RWPE1 (cell line): ENCODE measurements around the gene SLC52A3.

ENCODE experiments used
- CTCF ChIA-PET: fragments of 350-600 bp; sonication (Branson Sonifier 250); formaldehyde crosslinking; extraction: SDS; loops from one replicate; lab custom pipeline; 2021; lab: Yijun Ruan, JAX
- POLR2A ChIA-PET: fragments of 400-600 bp; formaldehyde crosslinking; extraction: SDS; loops from one replicate; lab custom pipeline; 2020; ENCODE audit warnings: antibody characterized with exemption; ENCODE audit not compliant: low non-redundant PET; lab: Yijun Ruan, JAX
- DNase-seq: peaks from one replicate; pipeline ENCODE4 v3.0.0; 2012; ENCODE audit warnings: low spot score
- H3K27ac ChIP-seq: fragments of 450-650 bp; 2 replicates; pipeline ENCODE4 v1.5.1; 2017
- TF ChIP-seq, protein P1 (sequence below): fragments of 450-650 bp; conservative IDR thresholded peaks from 2 replicates; pipeline ENCODE4 v1.5.1; 2017; ENCODE audit warnings: low read depth, mild to moderate bottlenecking

Gene SLC52A3

DNA sequence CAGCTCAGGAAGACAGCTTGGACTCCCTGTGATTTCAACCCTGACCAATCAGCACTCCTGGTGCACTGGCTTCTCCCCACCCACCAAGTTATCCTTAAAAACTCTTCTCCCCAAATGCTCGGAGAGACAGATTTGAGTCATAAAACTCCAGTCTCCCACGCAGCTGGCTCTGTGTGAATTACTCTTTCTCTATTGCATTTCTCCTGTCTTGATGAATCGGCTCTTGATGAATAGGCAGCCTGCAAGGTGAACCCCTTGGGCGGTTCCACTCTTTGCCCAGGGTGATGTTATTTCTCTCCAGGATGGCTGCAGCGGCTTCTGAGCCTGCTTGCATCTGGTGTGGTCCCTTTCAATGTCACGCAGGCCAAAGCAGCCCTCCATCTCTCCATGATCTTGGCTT lies 12.4 kb downstream of the SLC52A3 start:
- TF ChIP-seq, protein P1, sequence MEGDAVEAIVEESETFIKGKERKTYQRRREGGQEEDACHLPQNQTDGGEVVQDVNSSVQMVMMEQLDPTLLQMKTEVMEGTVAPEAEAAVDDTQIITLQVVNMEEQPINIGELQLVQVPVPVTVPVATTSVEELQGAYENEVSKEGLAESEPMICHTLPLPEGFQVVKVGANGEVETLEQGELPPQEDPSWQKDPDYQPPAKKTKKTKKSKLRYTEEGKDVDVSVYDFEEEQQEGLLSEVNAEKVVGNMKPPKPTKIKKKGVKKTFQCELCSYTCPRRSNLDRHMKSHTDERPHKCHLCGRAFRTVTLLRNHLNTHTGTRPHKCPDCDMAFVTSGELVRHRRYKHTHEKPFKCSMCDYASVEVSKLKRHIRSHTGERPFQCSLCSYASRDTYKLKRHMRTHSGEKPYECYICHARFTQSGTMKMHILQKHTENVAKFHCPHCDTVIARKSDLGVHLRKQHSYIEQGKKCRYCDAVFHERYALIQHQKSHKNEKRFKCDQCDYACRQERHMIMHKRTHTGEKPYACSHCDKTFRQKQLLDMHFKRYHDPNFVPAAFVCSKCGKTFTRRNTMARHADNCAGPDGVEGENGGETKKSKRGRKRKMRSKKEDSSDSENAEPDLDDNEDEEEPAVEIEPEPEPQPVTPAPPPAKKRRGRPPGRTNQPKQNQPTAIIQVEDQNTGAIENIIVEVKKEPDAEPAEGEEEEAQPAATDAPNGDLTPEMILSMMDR: no peak
- no peak for DNase-seq
- no peak overlapping the region for H3K27ac ChIP-seq
- ChIA-PET POLR2A (no interaction called here), CTCF (interaction anchor here (1.4 kb wide), 1 partner anchor 13 kb away, joined by 6 read pairs; the partner anchor contains the start of gene SLC52A3)

DNA sequence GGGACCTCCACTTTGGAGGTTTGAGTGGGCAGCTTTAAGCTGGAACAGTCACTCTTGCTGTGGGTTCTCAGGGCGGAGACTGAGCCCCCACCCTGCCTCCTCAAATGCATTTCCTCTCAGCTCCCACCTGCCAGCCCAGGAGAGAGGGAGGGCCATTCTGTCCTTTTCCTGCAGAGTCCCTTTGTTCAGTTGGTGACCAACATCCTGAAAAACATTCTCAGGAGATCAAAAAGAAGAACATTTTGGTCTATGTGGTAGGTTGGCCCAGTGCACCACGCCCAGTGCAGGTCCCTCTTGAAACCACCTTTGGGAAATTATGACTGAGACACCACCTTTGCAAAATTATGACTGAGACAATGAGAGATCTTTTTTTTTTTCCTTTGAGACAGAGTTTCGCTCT lies 13.4 kb downstream of the SLC52A3 start:
- no peak for DNase-seq
- POLR2A ChIA-PET: no interaction called here
- TF ChIP-seq, protein P1: no peak
- CTCF ChIA-PET: interaction anchor here (1.4 kb wide), 1 partner anchor 14 kb away, joined by 6 read pairs; the partner anchor contains the start of gene SLC52A3
- H3K27ac ChIP-seq: no peak overlapping the region

DNA sequence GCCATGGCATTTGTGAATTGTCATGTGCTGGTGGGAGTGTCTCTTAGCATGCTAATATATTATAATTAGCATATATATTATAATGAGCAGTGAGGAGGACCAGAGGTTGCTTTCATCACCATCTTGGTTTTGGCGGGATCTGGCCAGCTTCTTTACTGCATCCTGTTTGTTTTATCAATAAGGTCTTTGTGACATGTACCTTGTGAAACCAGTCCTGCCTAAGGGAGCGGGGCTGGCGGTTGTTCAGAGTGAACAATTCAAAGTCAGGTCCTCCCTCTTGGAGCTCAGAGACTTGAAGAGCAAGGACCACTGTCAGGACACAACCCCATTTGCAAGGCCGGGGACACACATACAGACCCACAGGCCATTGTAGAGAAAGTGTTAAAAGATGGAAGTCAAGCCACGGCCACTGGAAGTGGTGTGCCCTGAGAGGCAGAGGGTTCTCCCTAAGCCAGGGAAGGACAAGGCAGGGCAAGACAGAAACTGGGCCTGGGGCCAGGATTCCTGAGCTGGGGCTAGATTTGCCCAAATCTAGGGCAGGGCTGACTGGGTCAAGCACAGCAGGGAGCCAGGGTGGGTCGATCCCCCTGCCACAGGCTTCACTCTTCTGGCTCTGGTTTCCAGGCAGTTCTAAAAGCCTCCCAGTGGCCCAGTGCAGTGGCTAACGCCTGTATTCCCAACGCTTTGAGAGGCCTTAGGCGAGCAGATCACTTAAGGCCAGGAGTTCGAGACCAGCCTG lies 14.2 kb downstream of the SLC52A3 start:
- TF ChIP-seq, protein P1: no peak
- CTCF ChIA-PET: no interaction called here
- no peak overlapping the region for H3K27ac ChIP-seq
- POLR2A ChIA-PET: interaction anchor here (0.6 kb wide), 2 partner anchors 66 to 68 kb away, joined by 5 to 7 read pairs; no protein-coding TSS in a partner anchor
- DNase-seq: no peak

DNA sequence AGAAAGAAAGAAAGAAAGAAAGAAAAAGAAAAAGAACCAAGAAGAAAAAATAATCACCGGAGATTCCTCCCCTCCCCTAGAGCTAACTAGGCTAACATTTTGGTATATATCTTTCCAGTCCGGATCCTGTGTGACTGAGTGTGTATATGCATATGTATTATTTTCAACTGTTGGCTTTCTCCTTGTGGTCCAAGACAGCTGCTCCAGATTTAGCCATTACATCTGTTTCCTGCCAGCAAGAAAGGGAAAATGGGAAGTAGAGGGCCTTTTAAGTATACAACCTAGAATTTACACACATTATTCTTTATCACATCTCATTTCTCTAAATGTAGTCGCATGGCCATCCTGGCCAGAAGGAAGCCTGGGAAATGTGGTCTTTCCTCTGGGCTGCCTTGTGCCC lies 15.2 kb downstream of the SLC52A3 start:
- ChIA-PET POLR2A (interaction anchor here (0.6 kb wide), 1 partner anchor 67 kb away, joined by 7 read pairs; no protein-coding TSS in a partner anchor), CTCF (interaction anchor here (0.6 kb wide), 1 partner anchor 14 kb away, joined by 4 read pairs; no protein-coding TSS in a partner anchor)
- no peak for DNase-seq
- TF ChIP-seq, protein P1: no peak
- no peak overlapping the region for H3K27ac ChIP-seq

DNA sequence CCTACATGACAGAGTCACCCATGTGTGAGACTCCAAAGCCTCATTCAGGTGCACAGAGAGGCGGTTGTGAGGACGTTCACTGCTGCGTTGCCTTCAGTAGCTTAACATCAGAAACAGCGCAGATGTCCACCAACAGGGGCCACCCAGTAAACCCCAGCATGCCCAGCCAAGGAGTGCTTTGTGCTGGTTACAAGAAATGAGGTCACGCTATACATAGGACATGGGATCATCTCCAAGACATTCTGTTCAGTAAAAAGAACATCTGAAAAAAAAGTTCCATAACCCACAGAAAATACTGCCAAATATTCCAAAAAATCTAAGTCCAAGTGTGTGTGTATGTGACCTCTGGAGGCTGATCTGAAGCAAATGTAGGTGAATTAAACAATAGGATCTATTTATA lies 16.0 kb downstream of the SLC52A3 start:
- TF ChIP-seq, protein P1: no peak
- ChIA-PET POLR2A (no interaction called here), CTCF (interaction anchor here (1.6 kb wide), 1 partner anchor 9 kb away, joined by 4 read pairs; no protein-coding TSS in a partner anchor)
- H3K27ac ChIP-seq: no peak overlapping the region
- no peak for DNase-seq

DNA sequence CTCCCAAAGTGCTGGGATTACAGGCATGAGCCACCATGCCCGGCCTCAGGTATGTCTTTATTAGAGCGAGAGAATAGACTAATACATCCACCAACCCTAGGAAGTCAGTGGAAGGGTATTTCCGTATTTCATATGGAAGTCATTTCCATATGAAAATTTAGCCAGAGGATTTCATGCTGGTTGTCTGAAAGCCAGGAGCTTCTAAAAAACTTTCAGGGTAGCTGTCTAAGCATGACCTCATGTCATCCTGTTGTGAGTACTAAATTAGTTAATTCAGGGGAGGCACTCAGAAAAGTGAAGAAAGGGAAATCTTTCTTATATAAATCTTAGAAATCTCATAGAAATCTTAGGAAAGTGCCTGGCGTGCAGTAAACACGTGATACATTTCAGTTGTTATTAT lies 16.5 kb downstream of the SLC52A3 start:
- ChIA-PET CTCF (interaction anchor here (1.6 kb wide), 1 partner anchor 9 kb away, joined by 4 read pairs; no protein-coding TSS in a partner anchor), POLR2A (no interaction called here)
- TF ChIP-seq, protein P1: no peak
- no peak overlapping the region for H3K27ac ChIP-seq
- DNase-seq: no peak
